NCI-H345 (cell line): ENCODE measurements around the gene FAS.
A peak's percentile ranks its signal among the peaks of the same experiment; 100 is the strongest.

Experiments
- DNase-seq: peaks from one replicate; lab custom pipeline; 2025; lab: John Stamatoyannopoulos, UW

The FAS gene

DNA sequence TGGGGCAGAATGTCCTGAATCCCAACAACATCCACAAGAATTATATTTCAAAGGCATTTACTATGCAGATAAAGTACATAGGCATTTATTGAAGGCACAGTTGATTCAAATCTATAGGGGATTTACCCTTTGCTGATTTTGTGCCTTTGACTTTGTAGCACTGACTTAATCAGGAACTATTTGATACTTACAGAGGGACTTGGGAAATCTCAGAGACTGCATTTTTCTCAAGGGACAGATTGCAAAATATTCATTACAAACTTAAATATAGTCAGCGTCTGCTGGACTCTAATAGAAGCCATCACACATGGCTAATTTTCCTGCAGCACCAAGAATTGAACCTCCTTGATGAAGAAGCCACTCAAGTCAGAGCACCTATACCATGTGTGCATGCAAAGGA is 44.9 kb downstream of the FAS start:
- no peak for DNase-seq

DNA sequence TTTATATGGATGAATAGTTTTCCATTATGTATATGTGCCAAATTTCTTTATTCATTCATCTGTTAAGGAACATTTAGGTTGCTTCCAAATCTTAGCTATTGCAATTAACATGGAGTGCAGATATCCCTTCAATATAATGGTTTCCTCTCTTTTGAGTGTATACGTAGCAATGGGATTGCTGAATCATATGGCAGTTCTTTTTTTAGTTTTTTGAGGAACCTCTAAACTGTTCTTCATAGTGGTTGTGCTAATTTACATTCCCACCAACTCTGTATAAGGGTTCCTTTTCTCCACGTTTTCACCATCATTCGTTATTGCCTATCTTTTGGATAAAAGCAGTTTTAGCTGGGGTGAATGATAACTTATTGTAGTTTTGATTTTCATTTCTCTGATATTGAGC is 46.5 kb downstream of the FAS start:
- no peak for DNase-seq

DNA sequence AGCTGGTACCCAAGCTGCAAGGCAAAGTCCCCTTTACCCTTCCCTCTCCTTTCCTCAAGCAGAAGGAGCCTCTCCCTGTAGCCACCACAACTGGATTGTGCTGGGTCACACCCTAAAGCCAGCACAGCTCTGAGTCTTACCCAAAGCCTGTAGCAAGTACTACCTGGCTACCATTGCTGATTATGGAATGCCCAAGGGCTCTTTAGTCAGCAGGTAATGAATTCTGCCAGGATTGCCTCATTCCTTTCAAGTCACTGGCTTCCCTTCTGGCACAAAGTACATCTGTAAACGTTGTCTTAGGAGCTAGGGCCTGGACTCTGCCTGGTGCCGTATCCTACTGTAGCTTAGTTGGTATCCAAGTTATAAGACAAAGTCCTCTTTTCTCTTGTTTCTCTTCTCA is 52.0 kb downstream of the FAS start:
- DNase-seq, result no peak

DNA sequence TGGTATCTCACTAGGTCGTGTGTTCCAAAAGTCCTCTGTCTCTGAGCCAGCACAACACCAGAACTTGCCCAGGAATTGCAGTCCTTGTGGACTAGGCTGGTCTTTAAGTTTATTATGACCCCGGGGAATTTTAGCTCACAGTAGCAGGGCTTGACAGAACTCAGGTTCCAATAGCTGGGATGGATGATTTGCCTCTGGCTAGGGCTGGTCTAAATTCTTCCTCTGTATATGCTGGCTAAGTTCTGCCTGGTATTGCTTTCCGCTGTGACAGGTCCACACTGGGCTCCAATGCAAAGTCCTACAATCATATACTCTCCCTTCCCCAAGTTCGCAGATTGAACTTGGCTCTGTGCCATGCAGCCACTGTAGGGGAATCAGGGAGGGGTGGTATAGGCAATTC is 52.5 kb downstream of the FAS start:
- DNase-seq, result peak; percentile 13

DNA sequence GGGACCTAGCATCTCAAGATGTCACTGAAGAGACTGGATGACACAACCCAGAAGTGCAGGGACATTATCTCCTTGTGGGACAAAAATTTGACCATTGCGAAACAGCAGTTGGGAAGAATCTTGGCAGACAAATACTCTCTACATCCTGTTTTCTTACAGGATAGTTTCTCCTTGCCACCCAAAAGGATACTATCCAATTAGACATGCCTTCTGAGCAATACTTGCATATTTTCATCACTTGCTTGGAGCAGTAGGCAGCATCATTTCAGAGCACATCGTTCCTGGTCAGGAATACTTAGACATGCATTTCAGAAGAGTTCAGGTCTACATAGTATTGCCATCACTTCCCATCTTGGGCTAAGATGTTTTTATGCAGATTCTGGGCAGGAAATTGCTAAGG is 56.8 kb downstream of the FAS start:
- DNase-seq, result no peak

DNA sequence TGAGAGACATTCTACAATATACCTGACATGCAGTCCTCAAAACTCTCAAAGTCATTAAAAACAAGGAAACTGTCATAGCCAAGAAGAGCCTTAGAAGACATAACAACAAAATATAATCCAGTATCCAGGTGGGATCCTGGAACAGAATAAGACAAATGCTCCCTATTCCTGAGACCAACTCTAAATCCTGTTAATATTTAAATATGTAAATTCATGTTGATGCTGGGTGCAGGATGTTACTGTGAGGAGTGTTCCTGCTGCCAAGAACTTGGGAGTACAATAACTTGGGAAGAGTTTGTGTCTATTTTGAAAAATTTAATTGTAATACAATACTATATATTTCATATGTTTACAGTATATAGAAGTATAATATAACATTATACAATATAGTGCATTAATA is 61.0 kb downstream of the FAS start:
- DNase-seq, result no peak

DNA sequence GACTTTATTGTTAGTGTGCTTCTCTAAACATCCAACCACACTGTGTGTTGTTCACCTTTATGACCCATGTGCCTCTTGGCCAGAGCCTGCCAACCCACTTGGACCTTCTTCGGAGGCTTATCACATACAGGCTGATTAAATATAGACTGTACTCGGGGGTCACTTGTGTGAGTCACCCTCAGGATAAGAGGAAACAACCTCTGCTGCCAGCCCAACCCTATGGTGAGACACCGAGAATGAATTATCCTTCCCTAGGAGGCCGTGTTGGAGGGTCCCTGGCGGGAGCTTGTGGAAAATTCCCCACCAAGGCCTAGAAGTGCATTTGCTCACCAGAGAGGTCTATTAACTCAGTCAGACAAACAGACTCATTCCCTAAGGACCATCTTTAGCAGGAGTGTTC is 63.0 kb downstream of the FAS start:
- no peak for DNase-seq

DNA sequence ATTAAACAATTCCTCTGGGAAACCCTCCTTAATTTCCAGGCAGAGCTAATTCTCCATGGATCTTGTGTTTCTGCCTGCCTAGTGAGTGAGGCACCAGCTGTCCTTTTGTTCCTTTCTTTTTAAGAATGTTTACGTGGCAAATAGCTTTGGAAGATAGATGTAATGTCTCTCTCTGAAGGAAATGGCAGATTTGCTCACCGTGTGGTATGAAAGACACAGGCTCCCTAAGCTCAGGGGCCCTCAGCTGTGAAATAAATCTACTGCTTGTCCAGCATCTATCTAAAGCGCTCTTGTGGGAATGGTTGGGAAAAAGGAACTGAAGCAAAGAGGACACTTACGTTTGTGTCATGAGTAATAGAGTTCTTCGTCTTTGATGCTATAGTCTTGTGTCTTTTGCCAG is 64.6 kb downstream of the FAS start:
- DNase-seq, result no peak

DNA sequence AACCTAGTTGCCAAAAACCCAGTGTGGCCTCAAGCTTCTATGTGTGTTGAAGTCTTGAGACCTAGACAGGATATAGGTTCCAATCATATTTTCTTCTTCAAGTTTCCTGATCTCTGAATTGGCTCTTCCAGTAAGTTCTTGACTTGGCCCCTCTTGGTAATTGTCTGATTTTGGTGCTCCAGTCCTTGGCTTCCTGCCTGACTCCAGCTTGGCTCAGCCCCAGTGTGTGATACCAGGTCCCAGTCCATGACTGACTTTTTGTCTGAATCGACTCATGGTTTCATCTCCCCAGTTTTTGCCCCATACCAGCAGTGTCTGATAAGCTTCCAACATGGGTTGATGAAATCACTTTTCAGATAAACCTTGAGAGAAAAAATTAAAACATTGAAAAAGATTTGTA is 72.3 kb downstream of the FAS start:
- no peak for DNase-seq

DNA sequence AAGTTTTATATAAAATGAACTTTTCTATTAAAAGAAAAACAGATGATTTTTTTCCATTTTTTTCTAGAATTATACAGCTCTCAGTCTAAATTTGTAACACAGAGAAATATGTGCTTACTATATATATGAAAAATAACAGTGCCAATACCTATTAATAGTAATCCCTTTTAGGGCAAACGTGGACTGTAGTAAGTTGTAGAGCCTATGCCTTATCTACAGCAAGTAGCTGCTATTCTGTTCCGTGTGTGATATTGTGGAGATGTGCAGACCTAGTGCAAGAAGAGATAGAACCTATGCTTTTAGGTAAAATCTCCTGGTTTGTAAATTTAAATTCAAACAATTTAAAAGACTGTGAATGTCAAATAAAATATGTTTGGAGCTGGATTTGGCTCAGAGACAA is 72.9 kb downstream of the FAS start:
- no peak for DNase-seq

DNA sequence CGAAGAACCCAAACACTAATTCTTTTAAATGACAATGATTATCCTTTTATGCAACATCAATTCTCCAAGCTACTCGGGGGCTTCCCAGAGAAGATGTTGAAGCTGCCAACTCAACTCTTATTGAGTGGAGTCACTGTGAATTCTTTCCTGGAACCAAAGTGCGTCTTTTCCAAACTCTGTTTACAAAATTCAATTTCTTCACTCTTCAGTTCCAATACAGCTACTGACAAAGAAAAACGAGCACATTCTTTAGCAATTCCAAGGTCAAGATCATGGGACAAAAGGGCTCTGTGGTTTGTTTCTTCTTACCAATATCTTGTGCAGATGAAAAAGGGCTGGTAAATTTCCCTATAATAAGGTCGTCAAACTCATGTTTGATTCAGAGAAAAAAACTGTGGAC is 74.2 kb downstream of the FAS start:
- no peak for DNase-seq
